Gastroesophageal sphincter (tissue), 3 donors: ENCODE results near the gene RAD51B.

Experiments used
- EP300 ChIP-seq: sonication (generic); formaldehyde crosslinking; IDR thresholded peaks from one replicate; pipeline ENCODE4 v1.6.1; 2017; ENCODE audit warnings: antibody characterized with exemption, mild to moderate bottlenecking
- POLR2A ChIP-seq, 2 donors: fragments of 450-650 bp; IDR thresholded peaks; one replicate each; pipeline ENCODE4 v1.6.1; 2017; ENCODE audit warnings: antibody characterized with exemption in 2 of 2, mild to moderate bottlenecking in 2 of 2, moderate library complexity in 1 of 2
- TF ChIP-seq, protein P1 (sequence below), 4 experiments: fragments of 200-600 bp in 2 of 4; fragments of 450-650 bp in 2 of 4; sonication (generic) in 1 of 4; IDR thresholded peaks; one replicate each; pipeline ENCODE4 v1.5.1; 2017 to 2019; ENCODE audit warnings: antibody characterized with exemption in 4 of 4, mild to moderate bottlenecking in 2 of 4, moderate library complexity in 2 of 4

DNA sequence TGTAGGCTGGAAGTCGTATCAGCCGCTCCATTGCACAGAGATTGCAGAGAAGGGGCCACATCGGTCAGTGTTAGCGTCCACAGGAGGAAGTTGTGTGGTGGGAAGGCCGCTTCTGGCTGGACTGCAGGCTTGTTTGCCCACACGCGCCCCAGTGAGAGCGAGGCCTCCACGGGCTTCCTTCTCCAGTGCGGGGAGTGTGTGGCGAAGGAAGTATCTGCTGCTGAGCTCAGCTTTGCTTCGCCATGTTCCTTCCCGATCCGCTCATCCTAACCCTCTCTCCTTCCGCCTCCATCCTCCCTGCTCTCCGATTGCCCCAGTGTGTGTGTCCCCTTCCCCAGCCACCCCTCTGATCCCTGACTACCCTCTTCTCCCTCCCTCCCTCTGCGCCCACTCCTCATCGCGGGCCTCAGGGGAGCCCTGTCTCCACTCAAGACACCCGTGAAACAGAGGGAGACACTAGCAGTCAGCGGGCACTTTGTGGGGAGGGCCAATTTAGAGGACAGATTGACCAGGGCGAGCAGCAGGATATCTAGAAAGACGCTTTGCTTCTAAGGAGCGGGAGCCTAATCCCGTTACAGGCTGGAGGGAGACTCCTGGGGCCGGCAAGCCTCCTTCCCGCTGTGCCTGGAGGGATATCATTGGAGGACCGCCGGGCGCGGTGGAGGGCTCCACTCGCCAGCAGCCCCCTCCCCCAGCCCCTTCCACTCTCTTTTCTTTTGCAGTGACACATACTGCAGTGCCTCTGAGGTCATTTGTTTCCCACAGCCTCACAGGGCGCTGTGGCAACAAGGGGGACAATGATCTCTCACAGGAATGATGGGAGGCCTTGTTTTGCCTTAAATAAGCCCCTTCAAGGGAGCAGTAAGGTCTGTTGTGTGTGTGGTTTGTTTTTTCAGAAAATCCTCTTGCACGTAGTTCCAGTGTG, 544.5 kb downstream of the RAD51B start:
- TF ChIP-seq, protein P1, sequence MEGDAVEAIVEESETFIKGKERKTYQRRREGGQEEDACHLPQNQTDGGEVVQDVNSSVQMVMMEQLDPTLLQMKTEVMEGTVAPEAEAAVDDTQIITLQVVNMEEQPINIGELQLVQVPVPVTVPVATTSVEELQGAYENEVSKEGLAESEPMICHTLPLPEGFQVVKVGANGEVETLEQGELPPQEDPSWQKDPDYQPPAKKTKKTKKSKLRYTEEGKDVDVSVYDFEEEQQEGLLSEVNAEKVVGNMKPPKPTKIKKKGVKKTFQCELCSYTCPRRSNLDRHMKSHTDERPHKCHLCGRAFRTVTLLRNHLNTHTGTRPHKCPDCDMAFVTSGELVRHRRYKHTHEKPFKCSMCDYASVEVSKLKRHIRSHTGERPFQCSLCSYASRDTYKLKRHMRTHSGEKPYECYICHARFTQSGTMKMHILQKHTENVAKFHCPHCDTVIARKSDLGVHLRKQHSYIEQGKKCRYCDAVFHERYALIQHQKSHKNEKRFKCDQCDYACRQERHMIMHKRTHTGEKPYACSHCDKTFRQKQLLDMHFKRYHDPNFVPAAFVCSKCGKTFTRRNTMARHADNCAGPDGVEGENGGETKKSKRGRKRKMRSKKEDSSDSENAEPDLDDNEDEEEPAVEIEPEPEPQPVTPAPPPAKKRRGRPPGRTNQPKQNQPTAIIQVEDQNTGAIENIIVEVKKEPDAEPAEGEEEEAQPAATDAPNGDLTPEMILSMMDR (IDR thresholded peaks at IDR 0.05), result no peak
- TF ChIP-seq POLR2A (IDR thresholded peaks at IDR 0.05), result no peak
- no peak for TF ChIP-seq EP300
